ENCODE data around the gene NEURL3.

DNA sequence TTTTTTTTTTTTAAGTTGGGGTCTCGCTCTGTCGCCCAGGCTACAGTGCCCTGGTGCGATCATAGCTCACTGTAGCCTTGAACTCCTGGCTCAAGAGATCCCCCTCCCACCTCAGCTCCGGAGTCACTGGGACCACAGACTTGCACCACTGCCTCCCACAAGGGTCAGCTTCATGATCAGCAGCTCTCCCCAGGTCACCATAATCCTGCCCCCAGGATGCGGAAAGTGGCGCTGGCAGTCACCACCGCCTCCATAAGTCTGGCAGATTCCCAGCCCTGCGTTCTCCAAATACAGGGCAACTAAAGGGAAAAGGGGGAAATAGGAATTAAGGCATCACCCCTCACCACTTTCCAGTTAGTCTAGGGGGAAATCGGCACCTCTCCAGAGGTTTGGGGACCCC is 26.2 kb upstream of the NEURL3 start:
- TF ChIP-seq CTCF (IDR thresholded peaks at IDR 0.05; ENCODE audit: poor library complexity) = no peak
- TF ChIP-seq EZH2phosphoT487 (IDR thresholded peaks at IDR 0.05; ENCODE audit: low read depth, severe bottlenecking, unreplicated experiment) = no peak
